ENCODE measurements around the gene ARSB.
"Not testable (repeated sequence)": the region's sequence is repeated elsewhere in the genome, so short reads cannot be mapped to it uniquely, and the experiment has no call there.

Gene ARSB

GRCh38 chr5:78887384-78888118 lies 97.6 kb downstream of the ARSB start:
- Histone ChIP-seq H3K79me2 (ENCODE audit: insufficient read depth, low read depth) (no peaks in the 10 kb centered on the region), H3K27ac (no peak overlapping the region), H2AFZ (ENCODE audit: low read depth) (no peak overlapping the region)

GRCh38 chr5:78886341-78887230 lies 98.5 kb downstream of the ARSB start:
- Histone ChIP-seq H4K20me1 (ENCODE audit: insufficient read depth) (no peaks in the 10 kb centered on the region), H3K9ac (no peak overlapping the region), H3K36me3 (ENCODE audit: insufficient read depth) (no peaks in the 10 kb centered on the region), H3K4me3 (IDR thresholded peaks at IDR 0.05; ENCODE audit: insufficient read depth, low read depth, low read length) (no peak overlapping the region), H3K27ac (no peak overlapping the region), H3K4me2 (no peak overlapping the region), H3K79me2 (ENCODE audit: insufficient read depth, low read depth) (no peaks in the 10 kb centered on the region), H3K27me3 (ENCODE audit: insufficient read depth, low read depth) (no peaks in the 10 kb centered on the region), H3K4me1 (ENCODE audit: low read depth, poor library complexity, severe bottlenecking) (peaks cover 4% of the 10 kb centered on the region), H2AFZ (ENCODE audit: low read depth) (no peak overlapping the region)
- TF ChIP-seq, protein P1, sequence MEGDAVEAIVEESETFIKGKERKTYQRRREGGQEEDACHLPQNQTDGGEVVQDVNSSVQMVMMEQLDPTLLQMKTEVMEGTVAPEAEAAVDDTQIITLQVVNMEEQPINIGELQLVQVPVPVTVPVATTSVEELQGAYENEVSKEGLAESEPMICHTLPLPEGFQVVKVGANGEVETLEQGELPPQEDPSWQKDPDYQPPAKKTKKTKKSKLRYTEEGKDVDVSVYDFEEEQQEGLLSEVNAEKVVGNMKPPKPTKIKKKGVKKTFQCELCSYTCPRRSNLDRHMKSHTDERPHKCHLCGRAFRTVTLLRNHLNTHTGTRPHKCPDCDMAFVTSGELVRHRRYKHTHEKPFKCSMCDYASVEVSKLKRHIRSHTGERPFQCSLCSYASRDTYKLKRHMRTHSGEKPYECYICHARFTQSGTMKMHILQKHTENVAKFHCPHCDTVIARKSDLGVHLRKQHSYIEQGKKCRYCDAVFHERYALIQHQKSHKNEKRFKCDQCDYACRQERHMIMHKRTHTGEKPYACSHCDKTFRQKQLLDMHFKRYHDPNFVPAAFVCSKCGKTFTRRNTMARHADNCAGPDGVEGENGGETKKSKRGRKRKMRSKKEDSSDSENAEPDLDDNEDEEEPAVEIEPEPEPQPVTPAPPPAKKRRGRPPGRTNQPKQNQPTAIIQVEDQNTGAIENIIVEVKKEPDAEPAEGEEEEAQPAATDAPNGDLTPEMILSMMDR (conservative IDR thresholded peaks at IDR 0.05; ENCODE audit: low read depth, low read length) = peak; percentile 87

More at GRCh38 chr5:78887384-78888118, 97.6 kb downstream of the ARSB start:
- Histone ChIP-seq H4K20me1 (ENCODE audit: insufficient read depth) (no peaks in the 10 kb centered on the region), H3K9ac (no peak overlapping the region), H3K4me1 (ENCODE audit: low read depth, poor library complexity, severe bottlenecking) (peaks cover 4% of the 10 kb centered on the region), H3K27me3 (ENCODE audit: insufficient read depth, low read depth) (no peaks in the 10 kb centered on the region), H3K4me2 (no peak overlapping the region), H3K36me3 (ENCODE audit: insufficient read depth) (no peaks in the 10 kb centered on the region), H3K4me3 (IDR thresholded peaks at IDR 0.05; ENCODE audit: insufficient read depth, low read depth, low read length) (no peak overlapping the region)
- TF ChIP-seq, protein P1 (conservative IDR thresholded peaks at IDR 0.05; ENCODE audit: low read depth, low read length) = no peak

DNA sequence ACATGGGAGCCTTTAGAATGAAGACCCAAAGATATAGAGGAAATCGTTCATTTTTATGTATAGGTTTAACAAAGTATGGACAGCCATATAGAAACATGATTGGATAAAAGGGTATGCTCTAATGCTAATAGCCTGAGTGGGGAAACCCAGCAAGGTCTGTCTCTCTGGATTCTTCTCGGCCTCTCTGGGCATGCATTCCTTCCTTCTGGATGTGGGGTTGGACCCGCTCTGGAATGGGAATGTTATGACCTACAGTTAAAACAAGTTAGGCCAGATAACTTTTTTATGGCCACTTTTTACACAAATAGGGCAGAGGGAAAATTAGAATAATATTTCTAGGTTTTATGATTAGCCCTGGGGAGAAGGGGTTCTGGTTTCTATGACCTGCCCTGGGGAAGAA lies 103.2 kb downstream of the ARSB start:
- Histone ChIP-seq H3K4me2 (no peak overlapping the region), H4K20me1 (ENCODE audit: insufficient read depth) (no peaks in the 10 kb centered on the region), H3K27me3 (ENCODE audit: insufficient read depth, low read depth) (no peaks in the 10 kb centered on the region), H3K4me3 (IDR thresholded peaks at IDR 0.05; ENCODE audit: insufficient read depth, low read depth, low read length) (no peak overlapping the region), H2AFZ (ENCODE audit: low read depth) (no peak overlapping the region), H3K9ac (no peak overlapping the region), H3K79me2 (ENCODE audit: insufficient read depth, low read depth) (no peaks in the 10 kb centered on the region), H3K27ac (no peak overlapping the region), H3K36me3 (ENCODE audit: insufficient read depth) (no peaks in the 10 kb centered on the region), H3K4me1 (ENCODE audit: low read depth, poor library complexity, severe bottlenecking) (no peaks in the 10 kb centered on the region)
- TF ChIP-seq, protein P1 (conservative IDR thresholded peaks at IDR 0.05; ENCODE audit: low read depth, low read length) = no peak

DNA sequence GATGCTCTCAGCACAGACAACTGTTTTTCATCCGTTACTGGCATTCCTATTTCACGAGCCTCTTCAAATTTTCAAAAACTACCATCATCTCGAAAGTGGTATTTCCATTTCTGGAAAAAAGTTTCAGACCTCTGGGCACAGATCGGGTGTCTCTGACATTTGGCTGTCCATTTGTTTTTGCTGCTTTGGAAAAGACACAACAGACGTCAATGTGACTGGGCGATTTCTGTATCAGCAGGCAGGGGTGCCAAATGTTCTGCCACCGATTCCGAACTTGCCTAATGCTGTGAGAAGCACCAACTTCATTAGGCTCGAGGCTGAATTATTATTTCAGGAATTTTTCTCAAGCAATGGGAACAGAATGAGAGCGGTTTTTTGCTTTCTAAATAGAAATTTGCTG lies 105.6 kb downstream of the ARSB start:
- H3K4me1 ChIP-seq (ENCODE audit: low read depth, poor library complexity, severe bottlenecking) = no peaks in the 10 kb centered on the region
- TF ChIP-seq, protein P1 (conservative IDR thresholded peaks at IDR 0.05; ENCODE audit: low read depth, low read length) = no peak
- no peak overlapping the region for H3K4me3 ChIP-seq (IDR thresholded peaks at IDR 0.05; ENCODE audit: insufficient read depth, low read depth, low read length)
- no peak overlapping the region for H3K27ac ChIP-seq
- no peaks in the 10 kb centered on the region for H3K27me3 ChIP-seq (ENCODE audit: insufficient read depth, low read depth)
- no peak overlapping the region for H3K9ac ChIP-seq
- no peaks in the 10 kb centered on the region for H3K79me2 ChIP-seq (ENCODE audit: insufficient read depth, low read depth)
- H3K36me3 ChIP-seq (ENCODE audit: insufficient read depth) = no peaks in the 10 kb centered on the region
- H2AFZ ChIP-seq (ENCODE audit: low read depth) = no peak overlapping the region
- H4K20me1 ChIP-seq (ENCODE audit: insufficient read depth) = no peaks in the 10 kb centered on the region
- H3K4me2 ChIP-seq = no peak overlapping the region

GRCh38 chr5:78866076-78866475 lies 119.0 kb downstream of the ARSB start:
- H3K27me3 ChIP-seq (ENCODE audit: insufficient read depth, low read depth); H3K4me1 ChIP-seq (ENCODE audit: low read depth, poor library complexity, severe bottlenecking); H3K4me3 ChIP-seq (IDR thresholded peaks at IDR 0.05; ENCODE audit: insufficient read depth, low read depth, low read length); H3K9ac ChIP-seq; H3K4me2 ChIP-seq; H3K79me2 ChIP-seq (ENCODE audit: insufficient read depth, low read depth); H2AFZ ChIP-seq (ENCODE audit: low read depth); H4K20me1 ChIP-seq (ENCODE audit: insufficient read depth); H3K36me3 ChIP-seq (ENCODE audit: insufficient read depth); H3K27ac ChIP-seq: not testable (repeated sequence)
